ENCODE data around the gene CNTNAP1. TPM values are rescaled to one million over a fixed set of nuclear protein-coding genes. Genes with fewer than 3 reads are reported as not detected.

CNTNAP1 gene
- total RNA-seq, 5 donors from 2014 or later (not counting 1 experiment from before 2014, with no cell fraction given): 2.2 to 18.3 (median 3.0) TPM

DNA sequence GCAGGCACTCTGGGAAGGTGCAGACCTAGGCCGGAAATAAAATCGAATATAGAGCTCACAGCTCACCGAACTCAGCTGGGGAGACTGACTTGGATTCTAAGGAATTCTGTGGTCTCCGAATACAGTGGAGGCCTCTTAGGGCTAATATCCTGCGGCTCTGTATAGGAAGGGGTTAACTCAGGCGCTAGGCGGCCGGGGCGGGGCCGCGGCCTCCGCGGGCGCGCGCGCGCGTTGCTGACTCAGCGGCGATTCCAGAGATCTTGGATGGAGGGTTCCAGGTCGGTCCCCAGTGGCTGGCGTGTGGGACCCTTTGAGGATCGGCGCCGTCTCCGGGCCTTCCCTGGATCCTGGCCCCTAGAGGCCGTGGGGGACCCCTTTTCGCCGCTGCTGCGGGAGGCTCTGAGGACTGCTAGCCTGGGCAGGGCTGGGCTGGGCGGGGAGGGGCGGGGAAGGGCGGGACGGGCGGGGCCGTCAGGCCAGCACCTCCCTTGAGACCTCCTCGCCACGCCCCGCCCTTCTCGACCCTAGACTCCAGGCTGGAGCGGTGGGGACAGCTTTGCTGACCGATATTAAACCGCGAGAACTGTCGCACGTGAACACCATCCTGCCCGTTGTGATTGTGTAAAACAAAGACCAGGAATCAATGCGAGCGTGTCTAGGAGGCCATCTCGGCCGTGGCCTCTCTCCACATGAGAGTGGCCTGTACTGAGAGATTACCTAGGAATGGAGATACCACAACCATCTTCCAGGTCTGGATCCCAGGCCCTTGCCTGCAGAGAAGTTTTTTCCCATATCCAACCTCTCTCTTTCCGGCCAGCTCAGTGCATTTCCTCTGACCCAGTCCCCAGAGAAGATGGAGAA lies 4.2 kb upstream of the CNTNAP1 start:
- H3K27me3 Mint-ChIP-seq: peaks cover 30 to 46% of the 10 kb centered on the region in 2 donors
- ChIA-PET CTCF (interaction anchor here in 1 of 2 donors (1.3 kb wide), 1 partner anchor 70 kb away, joined by 7 read pairs; no protein-coding TSS in a partner anchor), POLR2A (no interaction called here)
- H3K9me3 ChIP-seq: no peaks in the 10 kb centered on the region
- under 1% methylated on average over 39 of the region's 53 CpGs for WGBS (ENCODE audit: insufficient coverage)
- peak overlapping the region; percentile 29 for H3K27ac ChIP-seq (ENCODE audit: low read length)
- ATAC-seq (replicated peaks in 1 of 4) (peak; percentile 11 to 29 (median 20)), DNase-seq (peak in 33 of 35 experiments; percentile 29 to 78 (median 56))
- peaks cover 54 to 68% (median 62%) of the 10 kb centered on the region in 3 donors for H3K4me1 Mint-ChIP-seq
- no peaks in the 10 kb centered on the region for H3K9me3 Mint-ChIP-seq
- peaks cover 41 to 90% of the 10 kb centered on the region in 2 experiments for H3K4me1 ChIP-seq (ENCODE audit: control insufficient read depth in 1 of 2, extremely low read depth in 1 of 2, insufficient read depth in 2 of 2, low read length in 2 of 2)
- peak overlapping the region; percentile 75 to 78 for H3K27ac Mint-ChIP-seq
- peak overlapping the region; percentile 84 to 87 (median 86) for H3K4me3 Mint-ChIP-seq
- peak overlapping the region; percentile 60 to 80 for H3K4me3 ChIP-seq (ENCODE audit: control insufficient read depth in 1 of 2, extremely low read depth in 1 of 2, low read length in 1 of 2)
- H3K36me3 ChIP-seq (ENCODE audit: control insufficient read depth in 2 of 2, extremely low read depth in 1 of 2, insufficient read depth in 1 of 2, low read length in 1 of 2): no peaks in the 10 kb centered on the region
- H3K27me3 ChIP-seq (replicated peaks in 1 of 2; ENCODE audit: control insufficient read depth in 2 of 2, extremely low read depth in 1 of 2, insufficient read depth in 2 of 2, low read length in 1 of 2): peaks cover 7 to 73% of the 10 kb centered on the region in 2 experiments
- H3K36me3 Mint-ChIP-seq: no peaks in the 10 kb centered on the region

DNA sequence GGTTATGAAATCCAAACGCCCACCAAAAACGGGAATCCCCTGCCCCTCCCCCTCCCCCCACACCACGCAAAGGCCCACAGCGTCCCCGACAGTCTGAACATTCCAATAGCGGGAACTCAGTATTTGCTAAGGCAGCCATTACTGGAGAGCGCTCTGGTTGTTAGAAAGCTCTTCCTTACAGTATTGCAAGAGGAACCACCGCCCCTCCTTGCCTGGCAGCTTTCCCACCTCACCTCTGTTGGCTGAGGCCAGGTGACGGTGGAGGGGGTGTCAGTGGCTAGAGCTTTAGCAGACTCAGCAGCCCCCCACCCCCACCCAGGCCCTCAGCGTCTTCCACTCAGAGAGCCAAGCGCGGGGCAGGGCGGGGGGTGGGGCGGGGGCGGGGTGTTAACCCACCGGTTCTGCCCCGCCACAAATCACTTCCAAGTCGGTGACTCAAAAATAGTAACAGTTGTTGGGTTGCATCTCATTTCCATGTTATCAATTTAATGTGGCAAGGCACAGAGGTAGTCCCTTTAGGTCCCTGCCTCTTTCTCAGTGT lies 3.3 kb upstream of the CNTNAP1 start:
- Histone ChIP-seq H3K27me3 (replicated peaks in 1 of 2; ENCODE audit: control insufficient read depth in 2 of 2, extremely low read depth in 1 of 2, insufficient read depth in 2 of 2, low read length in 1 of 2) (peaks cover 7 to 73% of the 10 kb centered on the region in 2 experiments), H3K27ac (ENCODE audit: low read length) (peak overlapping the region; percentile 62), H3K4me1 (ENCODE audit: control insufficient read depth in 1 of 2, extremely low read depth in 1 of 2, insufficient read depth in 2 of 2, low read length in 2 of 2) (peaks cover 41 to 91% of the 10 kb centered on the region in 2 experiments), H3K9me3 (no peaks in the 10 kb centered on the region), H3K36me3 (ENCODE audit: control insufficient read depth in 2 of 2, extremely low read depth in 1 of 2, insufficient read depth in 1 of 2, low read length in 1 of 2) (no peaks in the 10 kb centered on the region), H3K4me3 (ENCODE audit: control insufficient read depth in 1 of 2, extremely low read depth in 1 of 2, low read length in 1 of 2) (peak overlapping the region in 1 of 2 donors; percentile 60)
- DNase-seq: peak in 7 of 35 experiments; percentile 23 to 61 (median 27)
- 6% methylated on average over 3 of the region's 18 CpGs for WGBS (ENCODE audit: insufficient coverage)
- peaks cover 31 to 50% of the 10 kb centered on the region in 2 donors for H3K27me3 Mint-ChIP-seq
- ChIA-PET CTCF (interaction anchor here in 1 of 2 donors (1.3 to 2.8 kb wide), 2 partner anchors 71 to 101 kb away, joined by 7 to 17 read pairs; partner anchors contain the start of gene PSMC3IP), POLR2A (no interaction called here)
- H3K4me1 Mint-ChIP-seq: peaks cover 58 to 75% (median 70%) of the 10 kb centered on the region in 3 donors
- no peaks in the 10 kb centered on the region for H3K9me3 Mint-ChIP-seq
- H3K27ac Mint-ChIP-seq: peak overlapping the region; percentile 74 to 79
- peak overlapping the region; percentile 74 to 87 (median 84) for H3K4me3 Mint-ChIP-seq
- peak; percentile 1 to 3 (median 3) for ATAC-seq (replicated peaks in 1 of 4)
- H3K36me3 Mint-ChIP-seq: no peaks in the 10 kb centered on the region

DNA sequence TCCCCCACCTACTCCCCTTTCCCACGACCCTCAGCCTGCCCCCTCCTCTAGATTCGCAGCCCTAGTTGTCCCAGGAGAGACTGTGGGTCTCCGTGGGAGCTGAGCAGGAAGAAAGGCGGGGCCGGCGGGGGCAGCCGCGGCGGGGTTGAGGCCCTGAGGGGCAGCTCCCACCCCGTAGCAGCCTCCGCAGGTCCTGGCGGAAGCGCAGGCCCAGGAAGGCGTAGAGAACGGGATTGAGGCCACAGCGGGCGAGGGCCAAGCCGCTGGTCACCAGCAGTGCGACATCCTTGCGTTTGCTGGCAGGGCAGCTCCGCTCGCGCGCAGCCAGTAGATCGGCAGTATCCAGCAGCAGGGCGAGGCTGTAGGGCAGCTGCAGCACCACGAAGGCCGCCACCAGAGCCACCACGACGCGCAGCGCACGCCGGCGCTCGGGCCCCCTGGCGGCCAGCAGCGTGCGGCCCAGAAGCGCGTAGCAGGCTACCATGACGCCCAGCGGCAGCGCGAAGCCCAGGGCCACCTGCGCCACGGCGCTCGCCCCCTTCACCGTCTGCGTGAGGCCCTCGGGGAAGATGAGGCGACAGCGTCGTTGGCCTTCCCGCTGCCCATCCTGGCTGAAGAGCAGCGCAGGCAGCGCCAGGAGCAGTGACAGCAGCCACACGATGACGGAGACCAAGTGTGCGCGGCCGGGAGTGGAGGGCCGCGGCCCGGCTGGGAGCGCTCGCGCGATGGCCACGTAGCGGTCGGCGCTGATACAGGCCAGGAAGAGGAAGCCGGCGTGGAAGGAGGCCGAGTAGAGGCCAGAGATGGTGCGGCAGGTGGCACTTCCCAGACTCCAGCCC lies 2.6 kb upstream of the CNTNAP1 start:
- Histone ChIP-seq H3K36me3 (ENCODE audit: control insufficient read depth in 2 of 2, extremely low read depth in 1 of 2, insufficient read depth in 1 of 2, low read length in 1 of 2) (no peaks in the 10 kb centered on the region), H3K4me1 (ENCODE audit: control insufficient read depth in 1 of 2, extremely low read depth in 1 of 2, insufficient read depth in 2 of 2, low read length in 2 of 2) (peaks cover 37 to 84% of the 10 kb centered on the region in 2 experiments), H3K9me3 (no peaks in the 10 kb centered on the region), H3K27me3 (replicated peaks in 1 of 2; ENCODE audit: control insufficient read depth in 2 of 2, extremely low read depth in 1 of 2, insufficient read depth in 2 of 2, low read length in 1 of 2) (peaks cover 3 to 68% of the 10 kb centered on the region in 2 experiments), H3K4me3 (ENCODE audit: control insufficient read depth in 1 of 2, extremely low read depth in 1 of 2, low read length in 1 of 2) (peak overlapping the region; percentile 47 to 60), H3K27ac (ENCODE audit: low read length) (peak overlapping the region; percentile 62)
- Mint-ChIP-seq H3K36me3 (no peaks in the 10 kb centered on the region), H3K27me3 (peaks cover 27 to 48% of the 10 kb centered on the region in 2 donors), H3K9me3 (no peaks in the 10 kb centered on the region), H3K4me3 (peak overlapping the region; percentile 73 to 87 (median 74)), H3K27ac (peak overlapping the region; percentile 74 to 87), H3K4me1 (peaks cover 52 to 71% (median 63%) of the 10 kb centered on the region in 3 donors)
- ATAC-seq (replicated peaks in 1 of 4) (peak; percentile 53 to 65 (median 58)), DNase-seq (peak; percentile 39 to 87 (median 62))
- CTCF ChIA-PET: interaction anchor here (0.5 to 2.8 kb wide), 4 partner anchors 32 to 101 kb away, joined by 3 to 17 read pairs (median 6); partner anchors contain the start of genes PSMC3IP (in 1 of the 2), RETREG3 (in 1 of the 2) and TUBG1 (in 1 of the 2)
- POLR2A ChIA-PET: no interaction called here
- 9% methylated on average over 76 of the region's 78 CpGs for WGBS (ENCODE audit: insufficient coverage)

DNA sequence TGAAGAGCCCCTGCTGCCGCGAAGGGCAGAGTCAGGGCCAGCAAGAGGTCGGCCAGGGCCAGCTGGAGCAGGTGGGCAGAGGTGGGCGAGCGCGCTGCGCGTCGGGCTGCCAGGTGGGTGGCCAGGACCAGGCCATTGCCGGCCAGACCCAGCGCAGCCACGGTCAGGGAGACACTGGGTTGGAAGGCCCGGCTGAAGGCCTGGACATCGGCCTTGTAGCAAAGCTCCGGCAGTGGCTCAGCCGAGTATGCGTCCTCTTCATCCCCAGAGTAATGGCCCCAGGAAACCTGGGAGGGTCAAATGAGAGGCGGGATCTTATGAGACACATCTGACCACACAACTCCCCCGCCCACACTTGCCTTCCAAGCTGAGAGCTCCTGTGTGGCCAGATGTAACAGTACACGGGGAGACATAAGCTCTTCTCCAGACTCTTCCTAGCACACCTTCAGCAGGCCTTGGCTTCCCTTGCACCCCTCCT lies 2.0 kb upstream of the CNTNAP1 start:
- Histone ChIP-seq H3K4me1 (ENCODE audit: control insufficient read depth in 1 of 2, extremely low read depth in 1 of 2, insufficient read depth in 2 of 2, low read length in 2 of 2) (peaks cover 36 to 78% of the 10 kb centered on the region in 2 experiments), H3K27me3 (replicated peaks in 1 of 2; ENCODE audit: control insufficient read depth in 2 of 2, extremely low read depth in 1 of 2, insufficient read depth in 2 of 2, low read length in 1 of 2) (peaks cover 2 to 61% of the 10 kb centered on the region in 2 experiments), H3K36me3 (ENCODE audit: control insufficient read depth in 2 of 2, extremely low read depth in 1 of 2, insufficient read depth in 1 of 2, low read length in 1 of 2) (no peaks in the 10 kb centered on the region), H3K9me3 (no peaks in the 10 kb centered on the region), H3K4me3 (ENCODE audit: control insufficient read depth in 1 of 2, extremely low read depth in 1 of 2, low read length in 1 of 2) (peak overlapping the region in 1 of 2 donors; percentile 47), H3K27ac (ENCODE audit: low read length) (no peak overlapping the region)
- CTCF ChIA-PET: interaction anchor here (0.5 to 2.8 kb wide), 3 partner anchors 33 to 102 kb away, joined by 3 to 17 read pairs (median 4); partner anchors contain the start of genes PSMC3IP (in 1 of the 2), RETREG3 (in 1 of the 2) and TUBG1 (in 1 of the 2)
- POLR2A ChIA-PET: no interaction called here
- DNase-seq (peak in 1 of 35 experiments; percentile 12), ATAC-seq (replicated peaks in 1 of 4) (no peak)
- WGBS (ENCODE audit: insufficient coverage): 83% methylated on average over 20 of the region's 20 CpGs
- Mint-ChIP-seq H3K36me3 (no peaks in the 10 kb centered on the region), H3K27ac (peak overlapping the region; percentile 64 to 69), H3K4me3 (peak overlapping the region; percentile 43 to 87 (median 56)), H3K27me3 (peaks cover 27 to 46% of the 10 kb centered on the region in 2 donors), H3K9me3 (no peaks in the 10 kb centered on the region), H3K4me1 (peaks cover 51 to 66% (median 61%) of the 10 kb centered on the region in 3 donors)

DNA sequence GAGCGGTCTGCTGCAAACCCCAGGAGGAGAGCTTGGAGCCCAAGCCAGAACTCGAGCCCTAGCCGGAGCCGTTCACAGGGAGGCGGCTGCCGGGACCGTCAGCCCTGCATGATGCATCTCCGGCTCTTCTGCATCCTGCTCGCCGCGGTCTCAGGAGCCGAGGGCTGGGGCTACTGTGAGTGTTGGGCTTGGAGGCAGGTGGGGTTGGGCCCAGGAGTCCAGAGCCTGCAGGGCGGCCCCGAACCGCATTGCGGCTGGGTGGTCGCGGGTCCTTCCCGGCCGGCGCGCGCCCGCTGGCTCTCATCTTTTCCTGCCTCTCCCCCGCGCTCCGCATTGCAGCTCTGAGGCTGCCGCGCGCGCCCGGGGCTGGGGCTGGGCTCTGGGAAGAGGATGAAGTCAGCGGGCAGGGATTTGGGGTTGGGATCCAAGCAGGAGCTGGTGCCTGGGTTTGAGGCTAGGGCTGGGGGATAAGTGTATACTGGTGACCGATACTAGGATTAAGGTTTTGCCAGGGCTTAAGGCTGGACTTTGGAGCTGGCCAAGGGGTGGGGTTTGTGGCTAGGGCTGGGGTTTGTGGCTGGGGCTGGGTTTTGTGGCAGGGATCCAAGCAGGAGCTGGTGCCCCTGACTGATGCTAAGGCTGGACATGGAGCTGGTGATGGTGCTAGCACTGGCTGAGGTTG lies 532 bp downstream of the CNTNAP1 start:
- Histone ChIP-seq H3K36me3 (ENCODE audit: control insufficient read depth in 2 of 2, extremely low read depth in 1 of 2, insufficient read depth in 1 of 2, low read length in 1 of 2) (no peaks in the 10 kb centered on the region), H3K9me3 (no peaks in the 10 kb centered on the region), H3K4me1 (ENCODE audit: control insufficient read depth in 1 of 2, extremely low read depth in 1 of 2, insufficient read depth in 2 of 2, low read length in 2 of 2) (peaks cover 15 to 55% of the 10 kb centered on the region in 2 experiments), H3K27me3 (replicated peaks in 1 of 2; ENCODE audit: control insufficient read depth in 2 of 2, extremely low read depth in 1 of 2, insufficient read depth in 2 of 2, low read length in 1 of 2) (peaks cover 2 to 41% of the 10 kb centered on the region in 2 experiments), H3K27ac (ENCODE audit: low read length) (no peak overlapping the region), H3K4me3 (ENCODE audit: control insufficient read depth in 1 of 2, extremely low read depth in 1 of 2, low read length in 1 of 2) (peak overlapping the region; percentile 16 to 58)
- peak in 1 of 4 experiments; percentile 18 for ATAC-seq (replicated peaks in 1 of 4)
- Mint-ChIP-seq H3K4me1 (peaks cover 39 to 54% (median 51%) of the 10 kb centered on the region in 3 donors), H3K27me3 (peaks cover 24 to 42% of the 10 kb centered on the region in 2 donors), H3K36me3 (no peaks in the 10 kb centered on the region), H3K9me3 (no peaks in the 10 kb centered on the region), H3K4me3 (peak overlapping the region; percentile 55 to 87 (median 65)), H3K27ac (peak overlapping the region in 1 of 2 donors; percentile 63)
- POLR2A ChIA-PET: interaction anchor here (0.5 to 0.7 kb wide), 3 partner anchors 15 to 81 kb away, joined by 3 to 15 read pairs (median 4); no protein-coding TSS in a partner anchor
- DNase-seq: peak in 5 of 35 experiments; percentile 29 to 41 (median 32)
- WGBS (ENCODE audit: insufficient coverage): 5% methylated on average over 29 of the region's 34 CpGs
- CTCF ChIA-PET: interaction anchor here in 1 of 2 donors (1.3 kb wide), 1 partner anchor 105 kb away, joined by 4 read pairs; the partner anchor contains the start of gene PSMC3IP

All from T-cell (primary cell).